GM04504 (cell line): ENCODE results near the gene MFSD12.

ENCODE experiments used
- DNase-seq: peaks from one replicate; pipeline ENCODE4 v3.0.0-alpha.2; 2012; ENCODE audit warnings: low read depth

The MFSD12 gene

GRCh38 chr19:3555653-3556422 lies 1.5 kb downstream of the MFSD12 start:
- DNase-seq: no peak

GRCh38 chr19:3554254-3555083 lies 2.9 kb downstream of the MFSD12 start:
- no peak for DNase-seq

GRCh38 chr19:3551792-3552095 lies 5.6 kb downstream of the MFSD12 start:
- DNase-seq: no peak

DNA sequence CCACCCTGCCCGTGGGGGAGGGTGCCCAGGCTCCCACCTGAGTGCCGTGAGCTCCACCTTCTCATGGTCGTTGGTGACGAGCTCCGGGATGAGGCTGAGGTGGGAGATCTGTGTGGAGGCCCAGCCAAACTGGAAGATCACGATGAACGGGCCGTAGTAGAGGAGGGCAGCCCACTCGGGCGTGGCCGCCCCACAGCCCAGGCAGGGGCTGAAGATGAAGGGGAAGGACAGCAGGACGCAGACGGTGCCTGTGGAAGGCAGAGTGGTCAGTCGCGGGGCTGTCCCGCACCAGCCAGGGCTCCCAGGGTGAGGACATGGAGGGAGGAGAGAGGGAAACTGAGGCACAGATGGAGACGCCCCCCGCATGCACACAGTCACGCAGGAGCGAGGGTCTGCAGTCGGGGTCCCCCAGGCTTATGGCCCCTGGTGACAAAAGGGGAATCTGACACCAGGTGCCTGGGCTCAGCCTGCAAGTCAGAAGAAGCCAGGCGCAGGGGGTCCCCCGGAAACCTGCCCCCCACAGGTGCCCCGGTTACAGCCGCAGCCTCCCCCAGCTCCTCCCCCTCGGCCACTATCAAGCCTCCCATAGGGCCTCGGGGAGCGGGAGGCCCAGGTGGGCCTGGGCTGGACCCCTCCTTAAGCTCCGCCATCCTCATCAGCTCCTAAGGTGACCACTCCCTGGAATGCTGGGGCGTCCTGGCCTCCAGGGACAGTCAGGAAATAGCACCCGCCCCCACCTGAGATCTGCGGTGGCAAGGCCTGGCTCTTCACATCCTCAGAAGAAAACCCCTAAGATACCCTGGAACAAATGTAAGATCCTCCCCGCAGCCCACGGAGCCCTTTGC lies 6.2 kb downstream of the MFSD12 start:
- DNase-seq: no peak

DNA sequence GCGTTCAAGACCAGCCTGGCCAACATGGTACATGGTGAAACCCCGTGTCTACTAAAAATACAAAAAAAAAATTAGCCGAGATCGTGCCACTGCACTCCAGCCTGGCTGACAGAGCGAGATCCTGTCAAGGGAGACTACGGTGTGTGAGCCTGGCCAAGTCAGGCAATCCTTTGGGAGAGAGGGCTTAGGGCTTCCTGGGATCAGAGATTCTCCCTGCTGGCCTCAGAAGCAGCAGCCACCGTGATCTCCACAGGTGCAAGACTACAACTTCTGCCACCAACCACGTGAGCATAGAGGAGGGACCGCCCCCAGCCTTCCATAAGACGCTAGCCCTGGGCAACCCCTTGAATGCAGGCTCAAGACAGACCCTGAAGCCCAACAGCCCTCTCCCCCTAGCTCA lies 7.6 kb downstream of the MFSD12 start:
- DNase-seq: no peak

DNA sequence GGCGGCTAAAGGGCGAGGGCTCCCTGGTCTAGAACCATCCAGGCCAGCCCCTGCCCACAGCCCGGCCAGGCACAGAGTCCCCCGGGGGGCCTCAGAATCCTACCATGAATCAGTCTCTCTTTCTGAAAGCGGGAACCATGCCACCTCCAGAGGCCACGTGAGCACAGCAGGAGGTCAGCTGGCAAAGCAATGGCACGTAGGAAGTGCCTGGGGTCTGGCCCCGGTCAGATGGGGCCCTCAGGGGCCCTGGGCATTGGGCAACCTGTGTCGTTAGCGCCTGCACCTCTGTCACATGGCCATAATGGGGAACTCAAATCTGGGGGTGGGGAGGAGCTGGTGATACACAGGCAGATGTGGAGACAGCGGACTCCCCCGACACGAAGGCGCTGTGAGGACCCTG lies 8.8 kb downstream of the MFSD12 start:
- no peak for DNase-seq

DNA sequence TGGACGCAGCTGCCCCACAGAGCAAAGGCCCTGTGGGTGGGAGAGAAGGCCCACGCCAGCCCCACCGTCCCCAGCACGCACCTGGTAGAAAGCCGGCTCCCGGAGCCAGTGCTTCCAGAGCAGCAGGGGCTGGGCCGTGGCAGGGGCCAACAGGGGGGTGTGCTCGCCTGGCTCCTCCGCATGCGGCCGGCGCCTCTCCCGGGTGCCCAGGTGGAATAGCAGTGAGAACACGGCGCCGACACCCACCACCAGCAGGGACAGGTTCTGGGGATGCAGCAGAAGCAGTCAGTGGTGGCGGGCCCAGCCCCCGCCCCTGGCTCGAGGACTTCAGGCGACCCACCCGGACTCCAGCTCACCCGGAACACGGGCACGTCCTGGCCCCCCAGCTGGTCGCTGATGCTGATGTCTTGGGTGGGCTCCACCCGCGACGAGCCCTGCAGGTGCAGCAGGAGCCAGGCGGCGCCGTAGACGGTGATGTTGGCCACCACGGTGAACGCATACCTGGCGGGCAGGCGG lies 9.6 kb downstream of the MFSD12 start:
- DNase-seq: no peak

- DNase-seq: no peak
Observed at GRCh38 chr19:3547301-3547731, 10.1 kb downstream of the MFSD12 start.

DNA sequence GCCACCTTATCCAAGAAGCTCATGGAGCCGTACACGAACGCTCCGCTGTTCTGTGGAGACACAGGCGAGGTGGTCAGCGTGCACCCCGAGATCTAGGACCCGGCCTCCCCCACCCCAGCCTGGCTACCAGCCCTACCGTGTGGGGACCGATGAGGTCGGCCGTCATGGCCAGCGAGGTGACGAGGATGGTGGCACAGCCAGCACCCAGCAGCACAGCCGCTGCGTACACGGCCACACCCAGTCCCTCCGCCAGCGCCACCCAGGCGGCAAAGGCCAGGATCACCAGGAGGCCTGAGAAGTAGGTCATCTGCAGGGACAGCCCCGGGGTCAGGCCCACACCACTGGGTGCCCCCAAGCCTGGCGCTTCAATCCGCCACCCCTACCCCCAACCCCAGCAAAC lies 11.3 kb downstream of the MFSD12 start:
- DNase-seq: no peak

DNA sequence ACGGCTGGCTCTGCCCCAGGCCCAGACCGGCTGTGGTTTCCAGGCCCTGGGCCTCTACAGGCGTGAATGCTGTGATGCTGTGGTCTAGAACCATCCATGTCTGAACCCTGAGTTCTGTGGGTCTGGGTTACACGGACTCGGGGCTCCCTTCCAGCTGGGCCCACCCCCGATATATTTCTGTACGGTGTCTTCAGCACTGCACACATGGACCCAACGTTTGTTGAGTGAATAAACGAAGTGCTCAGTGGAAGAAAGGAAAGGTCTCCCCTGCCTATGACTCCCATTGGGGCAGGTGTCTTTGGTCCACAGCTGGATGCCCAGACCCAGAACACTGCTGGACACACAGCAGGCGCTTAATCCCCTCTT lies 11.7 kb downstream of the MFSD12 start:
- no peak for DNase-seq

GRCh38 chr19:3544742-3545668 lies 12.4 kb downstream of the MFSD12 start:
- peak; percentile 17 for DNase-seq

DNA sequence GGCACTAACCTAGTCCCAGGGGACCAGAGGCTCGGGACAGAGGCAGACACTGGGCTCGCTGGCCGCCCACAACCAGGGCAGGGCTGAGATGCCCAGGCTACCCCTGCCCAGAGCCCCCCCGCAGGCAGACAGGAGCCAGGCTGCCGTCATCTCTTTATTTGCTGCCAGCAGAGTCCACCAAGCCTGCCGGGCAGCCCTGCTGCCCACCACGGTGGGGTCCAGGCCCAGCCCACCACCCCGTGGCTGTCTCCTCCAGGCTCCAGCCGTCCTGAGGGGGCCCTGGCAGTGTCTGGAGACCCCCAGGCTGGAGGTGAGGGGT lies 13.4 kb downstream of the MFSD12 start:
- DNase-seq: no peak

GRCh38 chr19:3543150-3544057 lies 14.0 kb downstream of the MFSD12 start:
- DNase-seq: no peak

DNA sequence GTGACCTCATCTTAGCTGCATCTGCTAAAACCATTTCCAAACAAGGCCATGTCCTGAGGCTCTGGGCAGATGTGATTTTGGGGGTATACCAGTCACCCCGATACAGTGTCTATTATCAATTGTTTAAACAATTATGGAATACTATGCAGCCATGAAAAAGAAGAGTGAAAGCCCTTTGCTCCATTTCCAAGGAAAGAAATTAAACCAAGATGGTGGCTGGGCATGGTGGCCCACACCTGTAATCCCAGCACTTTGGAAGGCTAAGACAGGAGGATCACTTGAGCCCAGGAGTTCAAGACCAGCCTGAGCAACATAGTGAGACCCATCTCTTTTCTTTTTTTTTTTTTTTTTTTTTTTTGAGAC lies 17.6 kb downstream of the MFSD12 start:
- no peak for DNase-seq

DNA sequence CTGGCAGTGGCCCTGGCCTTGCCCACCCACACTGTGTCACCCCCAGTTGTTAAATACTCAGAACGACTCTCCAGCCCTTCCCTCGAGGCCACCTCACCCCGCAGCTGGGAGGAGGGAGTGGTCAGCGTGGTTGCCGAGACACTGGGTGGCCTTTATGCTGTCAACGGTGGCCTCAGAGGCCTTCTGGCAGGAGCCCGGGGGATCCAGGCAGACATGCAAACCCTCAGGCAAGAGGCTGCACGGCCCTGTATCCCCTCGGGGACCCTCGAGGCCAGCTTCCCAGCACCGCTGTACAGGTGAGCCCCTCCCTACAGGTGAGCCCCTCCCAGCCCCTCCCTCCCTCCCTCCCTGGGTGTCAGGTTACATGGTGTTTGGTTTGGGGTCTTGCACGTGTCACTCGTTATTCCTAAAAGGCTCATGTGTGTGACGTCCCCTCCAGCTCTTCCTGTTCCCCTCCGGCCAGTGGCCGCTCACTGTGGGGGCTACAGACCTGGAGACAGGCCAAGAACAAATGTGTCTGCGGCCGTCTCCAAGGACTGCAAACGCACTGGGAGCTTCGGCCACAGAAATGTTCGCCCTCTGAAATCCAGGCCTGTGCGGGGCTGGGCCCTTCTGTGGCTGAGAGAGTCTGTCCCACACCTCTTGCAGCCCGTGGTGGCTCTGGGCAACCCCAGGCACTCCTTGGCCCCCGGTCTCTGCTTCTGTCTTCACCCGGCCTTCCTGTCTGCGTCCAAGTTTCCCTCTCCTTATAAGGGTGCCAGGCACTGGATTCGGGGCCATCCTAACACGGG lies 18.2 kb downstream of the MFSD12 start, which contains the start of gene TEKTIP1:
Gene TEKTIP1, plus strand, starts transcription at position 210 of the 791 bp plus-strand sequence. Its CDS starts 4 bp downstream, at position 214.
- no peak for DNase-seq

DNA sequence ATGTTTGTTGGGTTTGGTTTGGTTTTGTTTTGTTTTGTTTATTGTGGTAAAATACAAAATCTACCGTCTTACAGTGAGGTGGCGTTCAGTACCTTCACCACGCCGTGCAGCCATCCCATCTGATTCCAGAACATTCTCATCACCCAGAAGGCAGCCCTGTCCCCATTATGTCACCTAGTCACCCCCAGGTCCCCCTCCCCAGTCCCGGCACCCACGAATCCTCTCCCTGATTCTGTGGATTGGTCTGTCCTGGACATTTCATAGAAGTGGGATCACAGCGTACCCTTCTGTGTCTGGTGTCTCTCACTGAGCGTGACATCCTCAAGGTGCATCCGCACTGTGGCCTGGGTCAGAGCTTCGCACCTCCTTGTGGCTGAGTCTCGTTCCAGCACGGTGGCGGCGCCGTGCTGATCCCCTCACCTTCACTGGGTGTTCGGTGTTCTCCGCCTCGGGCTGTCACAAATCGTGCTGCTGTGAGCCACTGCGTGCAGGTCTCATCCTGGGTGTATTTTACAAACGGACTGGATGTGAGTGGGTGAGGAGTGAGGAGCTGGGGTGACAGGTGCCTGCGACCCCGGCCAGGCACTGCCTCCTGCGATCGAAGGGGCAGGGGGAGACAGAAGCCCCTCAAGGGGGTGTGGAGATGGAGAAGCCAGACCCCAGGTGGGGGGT lies 19.0 kb downstream of the MFSD12 start:
- DNase-seq: no peak

- DNase-seq: no peak
Observed at GRCh38 chr19:3537438-3538240, 19.7 kb downstream of the MFSD12 start.

- DNase-seq: no peak
Observed at GRCh38 chr19:3537101-3537437, 20.3 kb downstream of the MFSD12 start.
